NCI-H524 (cell line): ENCODE data around the gene HOPX.
"Not testable (repeated sequence)": the region's sequence is repeated elsewhere in the genome, so short reads cannot be mapped to it uniquely, and the experiment has no call there.

Source experiments
- DNase-seq, 2 experiments: peaks; one replicate each; lab custom pipeline; 2025; lab: John Stamatoyannopoulos, UW

HOPX gene

GRCh38 chr4:56654238-56654632 lies 26.9 kb downstream of the HOPX start:
- DNase-seq, result no peak

- DNase-seq, result no peak
These were observed 27.4 kb downstream of the HOPX start for GRCh38 chr4:56653461-56654237.

DNA sequence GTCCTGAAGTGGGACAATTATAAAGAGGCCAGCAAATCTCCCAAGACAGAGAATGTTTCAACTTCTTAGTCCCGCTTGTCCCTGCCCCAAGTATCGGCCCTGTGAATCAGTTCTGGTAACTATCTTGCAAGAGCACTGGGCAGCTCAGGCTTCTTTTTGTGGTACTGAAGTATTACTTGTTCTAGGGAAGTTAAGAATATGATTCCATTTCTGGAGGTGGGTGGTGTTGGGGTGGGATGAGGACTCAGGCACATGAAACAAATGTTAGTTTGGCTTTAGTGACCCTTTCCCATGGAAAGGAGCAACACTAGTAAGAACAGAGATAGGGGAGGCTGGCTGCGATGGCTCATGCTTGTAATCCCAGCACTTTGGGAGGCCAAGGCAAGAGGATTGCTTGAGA lies 28.9 kb downstream of the HOPX start:
- DNase-seq, result no peak

GRCh38 chr4:56651056-56651350 lies 30.1 kb downstream of the HOPX start:
- DNase-seq, result no peak

- DNase-seq, result no peak
These were observed 30.6 kb downstream of the HOPX start for GRCh38 chr4:56650262-56651055.

GRCh38 chr4:56649445-56650261 lies 31.4 kb downstream of the HOPX start:
- DNase-seq, result no peak

DNA sequence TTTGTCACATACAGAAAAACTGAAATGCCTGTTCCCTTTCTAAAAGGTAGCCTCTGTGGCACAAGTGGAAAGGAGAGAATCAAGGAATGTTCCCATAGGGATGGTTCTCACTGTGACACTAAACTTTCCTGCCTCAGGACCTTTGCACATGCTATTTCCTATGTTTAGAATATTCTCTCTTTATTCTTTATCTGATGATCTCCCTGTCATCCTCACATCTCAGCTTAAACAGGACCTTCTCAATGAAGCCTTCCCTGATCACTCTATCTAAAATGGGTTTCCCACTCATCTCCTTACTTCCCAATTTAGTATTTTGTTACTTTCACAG lies 32.3 kb downstream of the HOPX start:
- no peak for DNase-seq

GRCh38 chr4:56648021-56648823 lies 32.9 kb downstream of the HOPX start:
- peak in 1 of 2 experiments; percentile 30 for DNase-seq

DNA sequence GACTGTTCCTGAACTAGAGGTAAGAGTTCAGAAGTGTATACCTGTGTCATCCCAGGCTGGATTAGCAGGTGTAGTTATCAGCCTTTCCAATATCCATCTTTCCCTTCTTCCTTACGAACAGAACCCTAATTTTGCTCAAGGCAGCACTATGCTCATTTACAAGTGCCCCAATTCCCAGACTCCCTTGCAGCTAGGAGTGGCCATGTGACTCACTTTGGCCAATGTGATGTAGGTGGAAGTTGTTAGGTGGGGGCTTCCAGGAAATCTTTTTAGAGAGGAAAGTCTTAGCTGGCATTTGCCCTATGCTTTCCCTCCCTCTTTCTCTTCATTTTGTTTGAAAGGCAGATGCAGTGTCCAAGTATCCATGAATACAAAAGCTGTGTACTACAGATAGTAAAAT lies 34.8 kb downstream of the HOPX start:
- DNase-seq, result no peak

- DNase-seq, result no peak
These were observed 37.5 kb downstream of the HOPX start for GRCh38 chr4:56643596-56643995.

DNA sequence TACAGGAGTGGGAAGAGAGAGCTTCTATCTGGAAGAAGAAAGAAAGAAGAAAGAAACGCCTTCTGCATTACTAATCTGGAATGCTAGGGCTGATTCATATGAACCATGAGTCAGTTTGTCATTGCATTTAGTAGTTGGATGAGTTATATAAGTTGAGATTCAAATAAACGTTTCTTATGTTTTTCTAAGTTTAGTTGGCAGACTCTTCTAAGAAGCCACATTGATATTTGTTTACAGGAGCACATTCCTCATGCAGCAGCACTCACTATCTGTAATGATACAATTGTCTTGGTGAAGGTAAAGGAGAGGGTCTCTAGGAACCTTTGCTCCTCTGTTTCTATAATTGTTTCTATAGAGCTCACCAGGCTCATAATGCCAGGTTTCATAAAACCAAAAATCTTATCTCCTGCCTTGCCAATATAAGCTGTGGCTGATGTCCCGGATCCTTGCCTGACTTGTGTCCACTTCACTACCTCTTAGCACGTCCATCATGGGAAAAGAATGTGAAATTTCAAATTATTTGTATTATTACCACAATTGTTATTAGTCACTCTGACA lies 39.5 kb downstream of the HOPX start:
- no peak for DNase-seq

GRCh38 chr4:56640621-56641493 lies 40.2 kb downstream of the HOPX start:
- no peak for DNase-seq

DNA sequence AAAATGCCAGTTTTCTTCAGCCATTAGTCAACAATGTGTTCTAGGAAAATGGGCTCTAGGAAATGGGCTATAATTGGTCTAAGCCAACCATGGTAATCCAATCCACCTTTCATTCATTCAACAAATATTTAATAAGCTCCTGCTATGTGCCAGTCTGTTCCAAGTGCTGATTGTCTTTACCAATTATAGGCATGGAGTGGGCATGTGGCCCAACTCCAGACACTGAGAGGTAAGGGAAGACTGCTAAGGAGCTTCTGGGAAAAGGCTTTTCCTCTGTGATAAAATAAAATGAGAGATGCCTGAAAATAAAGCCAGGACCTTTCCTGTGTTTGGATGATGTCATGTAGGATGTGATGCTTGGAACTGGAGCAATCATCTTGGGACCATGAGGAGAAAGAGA lies 43.3 kb downstream of the HOPX start:
- no peak for DNase-seq

- DNase-seq, result no peak
These were observed 43.9 kb downstream of the HOPX start for GRCh38 chr4:56637154-56637553.

DNA sequence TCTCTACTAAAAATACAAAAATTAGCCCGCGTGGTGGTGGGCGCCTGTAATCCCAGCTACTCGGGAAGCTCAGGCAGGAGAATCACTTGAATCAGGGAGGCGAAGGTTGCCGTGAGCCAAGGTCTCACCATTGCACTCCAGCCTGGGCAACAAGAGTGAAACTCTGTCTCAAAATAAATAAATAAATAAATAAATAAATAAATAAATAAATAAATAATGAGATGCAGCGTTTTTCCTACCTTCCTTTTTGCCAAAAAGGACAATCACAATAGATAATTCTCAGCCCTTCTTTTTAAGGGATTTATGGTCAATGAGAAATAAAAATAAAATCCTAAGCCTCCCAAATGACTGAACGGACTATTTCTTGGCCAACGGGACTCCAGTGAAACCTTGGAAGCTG lies 46.1 kb downstream of the HOPX start:
- DNase-seq, result not testable (repeated sequence)

- DNase-seq, result no peak
These were observed 47.6 kb downstream of the HOPX start for GRCh38 chr4:56633486-56633885.

- DNase-seq, result no peak
These were observed 50.0 kb downstream of the HOPX start for GRCh38 chr4:56630876-56631666.

GRCh38 chr4:56628592-56628991 lies 52.5 kb downstream of the HOPX start:
- DNase-seq, result no peak

- no peak for DNase-seq
These were observed 53.1 kb downstream of the HOPX start for GRCh38 chr4:56627985-56628384.

DNA sequence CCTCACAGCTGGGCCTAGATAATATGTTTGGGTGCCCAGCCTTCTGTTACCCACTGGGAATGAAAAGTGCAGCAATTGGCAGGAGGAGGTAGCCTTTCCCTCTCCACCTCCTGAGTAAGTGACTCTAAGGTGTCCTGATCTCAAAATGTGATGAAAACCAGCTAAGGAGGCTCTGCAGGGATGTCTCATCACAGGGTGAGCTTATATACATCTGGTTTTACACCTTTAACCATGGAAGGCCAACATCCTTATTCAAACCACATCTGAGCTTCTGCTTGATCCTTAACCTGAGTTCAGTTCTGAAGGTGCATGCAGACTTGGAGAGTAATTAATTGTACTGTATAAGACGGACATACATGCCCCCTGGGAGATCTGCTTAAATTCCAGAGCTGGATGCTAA lies 53.7 kb downstream of the HOPX start:
- DNase-seq, result no peak
